NCI-H2107 treated with DMSO at 0.1 percent for 48 hours (cell line): ENCODE results near the gene DLX1.
"Not testable (repeated sequence)": the region's sequence is repeated elsewhere in the genome, so short reads cannot be mapped to it uniquely, and the experiment has no call there.

Experiments
- DNase-seq: peaks from one replicate; lab custom pipeline; 2025; ENCODE audit not compliant: unreplicated experiment; lab: John Stamatoyannopoulos, UW

DLX1 gene

GRCh38 chr2:172109256-172109987 is 24.1 kb downstream of the DLX1 start:
- no peak for DNase-seq

DNA sequence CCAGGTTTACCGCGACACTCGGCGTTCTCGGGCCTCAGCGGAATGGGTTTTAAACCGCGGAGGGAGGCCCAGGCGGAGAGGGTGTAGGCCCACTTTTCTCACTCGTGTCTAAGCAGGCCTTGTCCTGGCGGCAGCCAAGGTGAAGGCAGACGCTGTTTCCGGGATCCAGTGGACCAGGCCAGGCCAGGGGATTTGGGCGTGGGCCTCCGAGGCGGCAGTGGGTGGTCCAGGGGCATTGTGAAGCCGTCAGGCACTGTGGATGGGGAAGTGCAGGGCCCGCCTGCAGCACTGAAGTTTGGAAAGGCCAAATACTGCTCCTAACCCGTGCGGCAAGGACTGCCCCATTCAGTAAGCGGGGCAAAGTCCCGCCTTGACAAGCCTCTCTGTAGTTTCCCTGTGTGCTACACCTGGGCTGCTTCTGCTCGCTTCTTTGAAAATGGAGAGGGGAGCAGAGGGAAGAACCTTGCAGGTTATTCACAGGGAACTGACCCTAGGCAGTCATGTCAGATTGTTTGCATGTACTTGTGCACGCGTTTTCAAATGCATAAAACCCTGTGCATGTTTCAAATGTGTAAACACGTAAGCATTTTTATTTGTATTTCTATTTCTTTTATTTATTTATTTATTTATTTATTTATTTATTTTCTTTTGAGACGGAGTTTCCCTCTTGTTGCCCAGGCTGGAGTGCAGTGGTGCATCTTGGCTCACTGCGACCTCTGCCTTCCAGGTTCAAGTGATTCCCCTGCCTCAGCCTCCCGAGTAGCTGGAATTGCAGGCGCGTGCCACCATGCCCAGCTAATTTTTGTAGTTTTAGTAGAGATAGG is 24.9 kb downstream of the DLX1 start:
- DNase-seq: no peak

GRCh38 chr2:172113617-172114016 is 28.3 kb downstream of the DLX1 start:
- no peak for DNase-seq

DNA sequence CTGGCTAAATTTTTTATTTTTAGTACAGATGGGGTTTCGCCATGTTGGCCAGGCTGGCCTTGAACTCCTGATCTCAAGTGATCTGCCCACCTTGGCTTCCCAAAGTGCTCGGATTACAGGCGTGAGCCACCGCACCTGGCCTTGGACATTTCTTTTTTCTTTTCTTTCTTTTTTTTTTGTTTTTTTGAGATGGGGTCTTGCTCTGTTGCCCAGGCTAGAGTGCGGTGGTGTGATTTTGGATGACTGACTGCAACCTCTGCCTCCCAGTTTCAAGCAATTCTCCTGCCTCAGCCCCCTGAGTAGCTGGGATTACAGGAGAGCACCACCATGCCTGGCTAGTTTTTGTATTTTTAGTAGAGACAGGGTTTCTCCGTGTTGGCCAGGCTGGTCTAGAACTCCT is 28.9 kb downstream of the DLX1 start:
- not testable (repeated sequence) for DNase-seq

- DNase-seq: no peak
Measured at GRCh38 chr2:172114579-172114978, 29.3 kb downstream of the DLX1 start.

DNA sequence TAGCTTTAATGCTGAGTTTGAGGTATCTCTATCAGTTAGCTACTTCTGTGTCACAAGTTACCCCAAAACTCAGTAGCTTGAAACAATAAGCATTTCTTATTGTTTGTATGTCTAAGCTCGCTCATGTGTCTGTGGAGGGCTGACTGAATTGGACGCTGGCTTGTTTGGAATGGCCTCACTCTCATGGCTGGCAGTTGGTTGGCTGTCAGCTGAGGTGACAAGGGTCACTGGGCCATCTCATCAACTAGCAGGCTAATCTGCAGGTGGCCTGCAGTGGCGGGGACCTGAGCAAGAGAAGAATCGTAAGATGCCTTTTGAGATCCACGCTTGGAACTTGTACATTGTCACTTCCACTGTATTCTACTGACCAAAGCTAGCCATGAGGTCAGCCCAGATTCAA is 30.8 kb downstream of the DLX1 start:
- DNase-seq: no peak

DNA sequence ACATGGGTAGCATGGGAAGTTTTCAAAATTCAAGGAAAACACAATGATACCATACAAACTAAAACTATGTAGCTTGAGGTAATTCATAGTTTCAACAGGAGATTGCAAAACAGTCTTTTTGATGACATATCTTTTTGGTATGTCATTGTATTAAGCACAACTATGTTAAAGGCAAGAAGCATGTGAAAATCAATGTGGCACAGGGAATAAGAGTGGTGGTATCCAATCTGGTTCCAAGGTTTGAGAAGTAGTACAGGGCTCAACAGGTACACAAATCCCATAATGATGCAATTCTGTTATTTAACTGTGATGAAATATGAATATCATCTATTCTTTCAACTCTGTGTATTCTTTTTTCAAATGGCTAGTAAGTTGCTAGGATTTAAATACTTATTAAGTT is 33.8 kb downstream of the DLX1 start:
- DNase-seq: no peak

DNA sequence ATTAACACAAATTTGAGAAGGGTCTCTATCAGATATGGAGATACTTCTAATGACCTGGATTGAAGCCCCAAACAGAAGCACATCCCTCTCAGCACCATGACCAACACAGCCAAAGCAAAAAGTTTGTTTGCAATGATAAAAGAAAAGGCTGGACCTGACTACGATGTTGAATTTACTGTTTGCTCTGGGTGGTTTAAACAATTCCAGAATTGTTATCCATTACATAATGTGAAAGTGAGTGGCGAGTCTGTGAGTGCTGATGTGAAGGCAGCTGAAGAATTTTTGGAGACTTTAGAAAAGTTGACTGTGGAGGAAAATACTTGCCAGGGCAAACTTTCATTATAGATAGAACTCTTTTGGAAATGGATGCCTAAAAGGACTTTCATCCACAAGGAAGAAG is 34.8 kb downstream of the DLX1 start:
- DNase-seq: no peak

DNA sequence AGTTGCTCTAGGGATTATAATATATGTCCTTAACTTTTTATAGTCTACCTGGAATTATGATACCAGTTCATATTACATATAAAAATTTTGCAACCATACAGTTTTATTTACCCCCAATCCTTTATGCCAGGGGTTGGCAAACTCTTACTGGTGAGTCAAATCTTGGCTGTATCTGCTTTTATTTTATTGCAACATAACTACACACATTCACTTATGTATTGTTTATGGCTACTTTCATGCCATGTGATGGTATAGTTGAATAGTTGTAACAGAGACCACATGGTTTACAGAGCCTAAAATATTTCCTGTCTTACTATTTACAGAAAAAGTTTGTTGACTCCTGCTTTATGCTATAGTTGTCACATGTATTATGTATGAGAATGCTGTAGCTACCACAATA is 43.2 kb downstream of the DLX1 start:
- DNase-seq: no peak

DNA sequence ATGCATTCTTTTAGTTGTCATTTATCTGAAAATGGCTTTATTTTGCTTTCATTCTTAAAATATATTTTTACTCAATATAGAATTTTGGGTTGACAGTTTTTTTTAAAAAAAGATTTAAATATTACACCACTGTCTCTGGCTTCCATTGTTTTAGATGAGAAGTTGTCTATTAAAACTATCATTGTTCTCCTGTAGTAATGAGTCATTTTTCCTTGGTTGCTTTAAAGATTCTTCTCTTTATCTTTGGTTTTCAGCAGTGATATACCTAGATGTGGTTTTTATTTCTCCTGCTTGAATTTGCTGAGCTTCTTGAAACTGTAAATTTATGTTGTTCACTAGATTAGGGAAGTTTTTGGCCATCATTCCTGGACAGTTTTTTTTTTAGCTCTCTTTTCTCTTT is 44.1 kb downstream of the DLX1 start:
- no peak for DNase-seq

- DNase-seq: no peak
Measured at GRCh38 chr2:172131713-172132555, 46.6 kb downstream of the DLX1 start.

DNA sequence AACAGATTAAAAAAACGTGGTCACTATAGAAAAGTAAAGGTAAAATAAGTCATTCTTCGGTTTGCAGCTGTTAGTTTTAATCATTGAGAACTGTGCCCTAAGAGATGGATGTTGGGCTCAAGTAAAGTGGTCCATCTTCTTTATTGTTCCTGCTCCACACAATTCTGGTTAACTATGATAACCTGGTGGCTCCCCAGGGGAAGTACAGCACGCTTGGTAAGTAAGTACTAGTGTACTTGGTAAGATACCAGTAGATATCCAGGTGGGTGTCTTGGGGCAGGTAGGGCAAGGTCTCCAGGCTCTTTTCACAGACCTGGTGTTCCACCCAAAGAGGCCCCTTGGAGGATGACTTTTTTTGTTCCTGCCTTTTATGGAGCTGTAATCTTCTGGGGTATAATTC is 49.0 kb downstream of the DLX1 start:
- DNase-seq: no peak

DNA sequence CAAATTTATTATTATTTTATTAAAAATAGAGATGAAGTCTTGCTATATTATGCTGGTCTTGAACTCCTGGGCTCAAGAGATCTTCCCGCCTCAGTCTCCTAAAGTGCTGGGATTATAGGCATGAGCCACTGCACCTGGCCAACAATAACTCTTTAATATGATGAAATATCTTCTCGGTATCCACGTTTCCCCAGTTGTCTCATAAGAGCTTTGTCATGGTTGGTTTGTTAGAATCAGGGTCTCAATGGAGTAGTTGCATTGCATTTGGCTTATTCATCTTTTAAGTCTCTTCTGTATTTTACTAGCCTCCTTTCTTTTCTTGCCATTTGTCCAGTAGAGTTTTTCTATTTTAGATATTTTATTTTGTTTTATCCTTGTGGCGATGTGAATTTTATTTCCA is 50.1 kb downstream of the DLX1 start:
- no peak for DNase-seq

- DNase-seq: no peak
Measured at GRCh38 chr2:172137109-172137508, 51.8 kb downstream of the DLX1 start.

- no peak for DNase-seq
Measured at GRCh38 chr2:172137943-172138342, 52.6 kb downstream of the DLX1 start.

- not testable (repeated sequence) for DNase-seq
Measured at GRCh38 chr2:172138727-172139126, 53.4 kb downstream of the DLX1 start.
